Measurements from ENCODE around the gene MROH2B.

The MROH2B gene

GRCh38 chr5:41093803-41094202 is 22.7 kb upstream of the MROH2B start:
- no peak overlapping the region for H3K4me3 ChIP-seq (ENCODE audit: low read length)
- H3K36me3 ChIP-seq (ENCODE audit: control insufficient read depth, insufficient read depth, low read length): no peaks in the 10 kb centered on the region
- WGBS (ENCODE audit: insufficient coverage, insufficient read length): no CpG with 5 or more reads among the region's 1 CpG
- no peaks in the 10 kb centered on the region for H3K4me1 ChIP-seq (ENCODE audit: control insufficient read depth, insufficient read depth, low read length)
- DNase-seq (ENCODE audit: low read depth, low spot score): no peak
- no peak overlapping the region for H3K27ac ChIP-seq (ENCODE audit: low read length)
- no peaks in the 10 kb centered on the region for H3K9me3 ChIP-seq (ENCODE audit: control insufficient read depth, insufficient read depth, low read length)
- H3K27me3 ChIP-seq (ENCODE audit: control insufficient read depth, insufficient read depth, low read length): no peaks in the 10 kb centered on the region

DNA sequence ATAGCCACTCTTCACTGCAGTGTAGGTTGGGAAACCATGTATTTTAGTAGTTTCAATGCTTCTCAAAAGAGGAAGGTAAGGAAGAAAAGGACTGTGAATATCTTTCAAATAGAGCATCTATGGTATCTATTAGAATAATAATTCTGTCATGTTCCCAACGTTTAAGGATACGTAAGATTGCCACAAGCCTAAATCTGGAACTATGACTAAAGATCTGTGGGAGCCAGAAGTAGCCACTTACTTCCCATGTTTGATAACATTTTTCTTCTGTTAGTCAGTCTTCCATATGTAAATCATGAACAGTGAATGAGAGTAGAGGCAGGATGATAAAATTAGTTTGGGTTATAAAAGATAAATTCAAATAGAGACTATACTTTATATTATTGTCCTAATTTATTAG is 16.3 kb upstream of the MROH2B start:
- no peak for DNase-seq (ENCODE audit: low read depth, low spot score)
- WGBS (ENCODE audit: insufficient coverage, insufficient read length): no CpG with 5 or more reads among the region's 2 CpGs
- Histone ChIP-seq H3K9me3 (ENCODE audit: control insufficient read depth, insufficient read depth, low read length) (no peaks in the 10 kb centered on the region), H3K27ac (ENCODE audit: low read length) (no peak overlapping the region), H3K4me3 (ENCODE audit: low read length) (no peak overlapping the region), H3K4me1 (ENCODE audit: control insufficient read depth, insufficient read depth, low read length) (no peaks in the 10 kb centered on the region), H3K36me3 (ENCODE audit: control insufficient read depth, insufficient read depth, low read length) (no peaks in the 10 kb centered on the region), H3K27me3 (ENCODE audit: control insufficient read depth, insufficient read depth, low read length) (no peaks in the 10 kb centered on the region)

DNA sequence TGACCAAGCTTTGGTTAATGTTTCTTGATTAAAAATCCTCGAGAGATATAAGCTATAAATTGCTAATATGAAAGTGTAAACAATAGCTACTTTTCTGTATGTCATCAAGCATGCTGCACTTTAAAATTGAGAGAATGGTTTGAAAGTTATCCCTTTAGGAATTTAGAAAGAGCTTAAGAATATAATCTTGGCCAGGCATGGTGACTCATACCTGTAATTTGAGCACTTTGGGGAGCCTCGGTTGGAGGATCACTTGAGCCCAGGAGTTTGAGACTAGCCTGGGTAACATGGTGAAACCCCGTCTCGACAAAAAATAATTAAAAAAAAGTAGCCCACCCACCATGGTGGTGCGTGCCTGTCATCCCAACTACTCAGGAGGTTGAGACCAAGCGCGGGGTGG is 12.2 kb upstream of the MROH2B start:
- Histone ChIP-seq H3K27ac (ENCODE audit: low read length) (no peak overlapping the region), H3K36me3 (ENCODE audit: control insufficient read depth, insufficient read depth, low read length) (no peaks in the 10 kb centered on the region), H3K27me3 (ENCODE audit: control insufficient read depth, insufficient read depth, low read length) (no peaks in the 10 kb centered on the region), H3K9me3 (ENCODE audit: control insufficient read depth, insufficient read depth, low read length) (no peaks in the 10 kb centered on the region), H3K4me1 (ENCODE audit: control insufficient read depth, insufficient read depth, low read length) (no peaks in the 10 kb centered on the region), H3K4me3 (ENCODE audit: low read length) (no peak overlapping the region)
- DNase-seq (ENCODE audit: low read depth, low spot score): no peak
- no CpG with 5 or more reads among the region's 7 CpGs for WGBS (ENCODE audit: insufficient coverage, insufficient read length)

DNA sequence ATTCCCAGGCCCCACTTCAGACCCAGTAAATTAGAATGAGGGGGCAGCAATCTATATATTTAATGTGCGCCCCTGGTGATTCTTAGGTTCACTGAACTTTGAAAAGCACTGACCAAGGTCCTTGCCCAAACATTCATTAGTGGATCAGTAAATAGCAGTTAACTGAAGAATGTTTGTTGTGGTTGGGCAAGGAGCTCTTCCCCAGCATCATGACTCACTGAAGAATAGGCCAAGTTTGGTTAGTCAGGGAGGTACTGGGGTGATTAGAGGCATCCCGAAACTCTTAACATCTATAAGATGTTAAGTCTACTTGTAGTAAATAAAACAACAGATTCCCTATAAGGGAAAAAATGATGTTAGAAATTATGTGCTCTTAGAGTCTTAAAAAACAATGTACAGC is 833 bp upstream of the MROH2B start:
- DNase-seq (ENCODE audit: low read depth, low spot score): no peak
- Histone ChIP-seq H3K4me3 (ENCODE audit: low read length) (no peak overlapping the region), H3K27me3 (ENCODE audit: control insufficient read depth, insufficient read depth, low read length) (no peaks in the 10 kb centered on the region), H3K36me3 (ENCODE audit: control insufficient read depth, insufficient read depth, low read length) (no peaks in the 10 kb centered on the region), H3K9me3 (ENCODE audit: control insufficient read depth, insufficient read depth, low read length) (no peaks in the 10 kb centered on the region), H3K27ac (ENCODE audit: low read length) (no peak overlapping the region), H3K4me1 (ENCODE audit: control insufficient read depth, insufficient read depth, low read length) (no peaks in the 10 kb centered on the region)
- WGBS (ENCODE audit: insufficient coverage, insufficient read length): no CpG with 5 or more reads among the region's 2 CpGs

GRCh38 chr5:41067714-41068568 is 3.2 kb downstream of the MROH2B start:
- Histone ChIP-seq H3K36me3 (ENCODE audit: control insufficient read depth, insufficient read depth, low read length) (no peaks in the 10 kb centered on the region), H3K4me1 (ENCODE audit: control insufficient read depth, insufficient read depth, low read length) (peaks cover 4% of the 10 kb centered on the region; the same call in 1 of the 2 replicates), H3K4me3 (ENCODE audit: low read length) (no peak overlapping the region), H3K9me3 (ENCODE audit: control insufficient read depth, insufficient read depth, low read length) (no peaks in the 10 kb centered on the region), H3K27me3 (ENCODE audit: control insufficient read depth, insufficient read depth, low read length) (no peaks in the 10 kb centered on the region), H3K27ac (ENCODE audit: low read length) (no peak overlapping the region)
- WGBS (ENCODE audit: insufficient coverage, insufficient read length): no CpG with 5 or more reads among the region's 2 CpGs
- no peak for DNase-seq (ENCODE audit: low read depth, low spot score)

DNA sequence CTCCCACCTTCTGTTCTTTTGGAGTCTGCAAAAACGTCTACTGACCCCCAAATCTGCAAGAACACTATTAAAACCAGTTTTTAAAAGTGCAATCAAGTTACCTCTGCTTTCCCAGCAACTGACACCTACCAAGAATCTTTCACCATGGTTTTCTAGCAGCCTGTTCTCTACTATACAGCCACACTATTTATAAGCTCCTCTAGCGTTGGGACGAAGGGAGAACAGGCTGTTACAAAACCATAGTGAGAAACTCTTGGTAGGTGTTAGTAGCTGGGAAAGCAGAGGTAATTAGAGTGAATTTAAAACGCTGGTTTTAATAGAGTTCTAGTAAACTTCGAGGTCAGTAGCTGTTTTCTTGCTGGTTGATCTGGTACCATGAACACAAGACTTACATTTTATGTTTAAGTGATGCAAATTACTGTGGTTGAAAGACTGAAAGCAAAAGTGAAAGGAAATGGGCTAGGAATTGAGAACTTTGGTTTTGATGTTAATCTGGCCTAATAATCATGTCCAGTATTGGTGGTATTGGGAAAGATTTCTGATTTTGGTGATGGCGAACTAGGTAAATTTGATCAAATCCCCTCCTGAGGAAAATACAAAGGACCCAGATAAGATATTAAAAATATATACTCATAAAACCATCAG is 5.3 kb downstream of the MROH2B start:
- peaks cover 4% of the 10 kb centered on the region; the same call in 1 of the 2 replicates for H3K4me1 ChIP-seq (ENCODE audit: control insufficient read depth, insufficient read depth, low read length)
- no peak for DNase-seq (ENCODE audit: low read depth, low spot score)
- H3K27ac ChIP-seq (ENCODE audit: low read length): no peak overlapping the region
- no peaks in the 10 kb centered on the region for H3K9me3 ChIP-seq (ENCODE audit: control insufficient read depth, insufficient read depth, low read length)
- no peak overlapping the region for H3K4me3 ChIP-seq (ENCODE audit: low read length)
- WGBS (ENCODE audit: insufficient coverage, insufficient read length): no CpG with 5 or more reads among the region's 6 CpGs
- H3K36me3 ChIP-seq (ENCODE audit: control insufficient read depth, insufficient read depth, low read length): no peaks in the 10 kb centered on the region
- no peaks in the 10 kb centered on the region for H3K27me3 ChIP-seq (ENCODE audit: control insufficient read depth, insufficient read depth, low read length)

GRCh38 chr5:41057940-41058339 is 13.2 kb downstream of the MROH2B start:
- no peaks in the 10 kb centered on the region for H3K36me3 ChIP-seq (ENCODE audit: control insufficient read depth, insufficient read depth, low read length)
- H3K27me3 ChIP-seq (ENCODE audit: control insufficient read depth, insufficient read depth, low read length): no peaks in the 10 kb centered on the region
- DNase-seq (ENCODE audit: low read depth, low spot score): no peak
- no peaks in the 10 kb centered on the region for H3K4me1 ChIP-seq (ENCODE audit: control insufficient read depth, insufficient read depth, low read length)
- H3K9me3 ChIP-seq (ENCODE audit: control insufficient read depth, insufficient read depth, low read length): no peaks in the 10 kb centered on the region
- no peak overlapping the region for H3K27ac ChIP-seq (ENCODE audit: low read length)
- no peak overlapping the region for H3K4me3 ChIP-seq (ENCODE audit: low read length)
- no CpG with 5 or more reads among the region's 9 CpGs for WGBS (ENCODE audit: insufficient coverage, insufficient read length)

- H3K4me1 ChIP-seq (ENCODE audit: control insufficient read depth, insufficient read depth, low read length): no peaks in the 10 kb centered on the region
- no peaks in the 10 kb centered on the region for H3K9me3 ChIP-seq (ENCODE audit: control insufficient read depth, insufficient read depth, low read length)
- no CpG with 5 or more reads among the region's 5 CpGs for WGBS (ENCODE audit: insufficient coverage, insufficient read length)
- H3K4me3 ChIP-seq (ENCODE audit: low read length): no peak overlapping the region
- H3K27me3 ChIP-seq (ENCODE audit: control insufficient read depth, insufficient read depth, low read length): no peaks in the 10 kb centered on the region
- no peaks in the 10 kb centered on the region for H3K36me3 ChIP-seq (ENCODE audit: control insufficient read depth, insufficient read depth, low read length)
- H3K27ac ChIP-seq (ENCODE audit: low read length): no peak overlapping the region
- DNase-seq (ENCODE audit: low read depth, low spot score): no peak
These were observed 13.9 kb downstream of the MROH2B start for GRCh38 chr5:41057231-41057630.

DNA sequence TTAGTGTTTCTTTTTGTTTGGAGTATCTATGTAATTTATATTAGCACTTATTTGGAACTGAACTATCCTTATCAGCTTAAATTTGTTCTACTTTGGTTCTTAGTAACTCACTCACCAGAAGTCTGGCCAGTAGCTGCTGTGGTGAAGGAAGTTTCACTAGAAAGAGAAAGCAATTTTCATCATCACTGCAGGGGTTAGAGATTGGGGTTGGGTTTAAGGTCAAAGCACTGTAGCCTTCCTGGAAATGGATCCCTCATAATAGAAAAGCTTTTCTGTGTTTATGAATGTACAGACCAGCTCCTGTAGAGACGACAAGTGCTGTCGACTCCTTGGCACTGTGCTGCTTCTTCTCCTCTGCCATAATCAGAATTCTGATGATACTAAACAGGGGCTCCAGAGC is 22.2 kb downstream of the MROH2B start:
- H3K27ac ChIP-seq (ENCODE audit: low read length): no peak overlapping the region
- no peak overlapping the region for H3K4me3 ChIP-seq (ENCODE audit: low read length)
- H3K4me1 ChIP-seq (ENCODE audit: control insufficient read depth, insufficient read depth, low read length): no peaks in the 10 kb centered on the region
- no peaks in the 10 kb centered on the region for H3K36me3 ChIP-seq (ENCODE audit: control insufficient read depth, insufficient read depth, low read length)
- WGBS (ENCODE audit: insufficient coverage, insufficient read length): no CpG with 5 or more reads among the region's 2 CpGs
- DNase-seq (ENCODE audit: low read depth, low spot score): no peak
- no peaks in the 10 kb centered on the region for H3K27me3 ChIP-seq (ENCODE audit: control insufficient read depth, insufficient read depth, low read length)
- no peaks in the 10 kb centered on the region for H3K9me3 ChIP-seq (ENCODE audit: control insufficient read depth, insufficient read depth, low read length)

- H3K9me3 ChIP-seq (ENCODE audit: control insufficient read depth, insufficient read depth, low read length): no peaks in the 10 kb centered on the region
- no peaks in the 10 kb centered on the region for H3K36me3 ChIP-seq (ENCODE audit: control insufficient read depth, insufficient read depth, low read length)
- no peaks in the 10 kb centered on the region for H3K27me3 ChIP-seq (ENCODE audit: control insufficient read depth, insufficient read depth, low read length)
- no peaks in the 10 kb centered on the region for H3K4me1 ChIP-seq (ENCODE audit: control insufficient read depth, insufficient read depth, low read length)
- no peak for DNase-seq (ENCODE audit: low read depth, low spot score)
- H3K4me3 ChIP-seq (ENCODE audit: low read length): no peak overlapping the region
- no CpG with 5 or more reads among the region's 1 CpG for WGBS (ENCODE audit: insufficient coverage, insufficient read length)
- H3K27ac ChIP-seq (ENCODE audit: low read length): no peak overlapping the region
These were observed 27.9 kb downstream of the MROH2B start for GRCh38 chr5:41043109-41043747.
